Hippocampal formation (tissue), 2 donors: Measurements from ENCODE around the gene PAPSS2.

Experiments
- DNase-seq, 2 donors: peaks; one replicate each; lab custom pipeline; 2025; lab: John Stamatoyannopoulos, UW

Gene PAPSS2

GRCh38 chr10:87790185-87790584 is 130.5 kb downstream of the PAPSS2 start:
- DNase-seq: no peak

DNA sequence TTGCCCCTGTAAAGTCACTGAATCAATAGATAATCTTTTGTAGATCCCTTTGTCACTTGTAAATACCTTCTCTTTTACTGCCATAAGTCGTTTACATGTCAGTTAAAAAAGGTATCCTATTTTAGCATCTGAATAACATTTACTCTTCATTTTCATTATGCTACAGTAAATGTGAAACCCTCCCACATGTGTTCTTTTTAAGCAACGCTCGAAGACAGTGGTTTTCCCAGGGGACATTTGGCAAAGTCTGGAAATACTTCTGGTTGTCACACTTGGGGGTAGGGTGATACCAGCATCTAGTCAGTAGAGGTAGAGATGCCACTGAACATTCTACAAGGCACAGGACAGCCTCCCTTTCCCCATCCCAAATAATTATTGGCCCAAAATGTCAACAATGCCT is 134.6 kb downstream of the PAPSS2 start:
- DNase-seq: no peak
